Epithelial cell of esophagus (primary cell): ENCODE data around the gene PCDH15.

Experiments
- DNase-seq: peaks from one replicate; pipeline ENCODE4 v3.0.0; 2010; ENCODE audit warnings: low read depth
- H3K4me3 ChIP-seq: 2 replicates; pipeline ENCODE4 v1.5.1; 2011; ENCODE audit warnings: mild to moderate bottlenecking, low read length, control low read depth
- TF ChIP-seq, protein P1 (sequence below): IDR thresholded peaks from 2 replicates; pipeline ENCODE4 v1.5.1; 2011; ENCODE audit warnings: low read depth, mild to moderate bottlenecking, low read length, control low read depth, inconsistent platforms; ENCODE audit not compliant: insufficient read depth; ENCODE audit errors: missing control alignments

The PCDH15 gene

GRCh38 chr10:54318470-54318869, 482.6 kb downstream of the PCDH15 start:
- H3K4me3 ChIP-seq, result no peak overlapping the region
- TF ChIP-seq, protein P1, sequence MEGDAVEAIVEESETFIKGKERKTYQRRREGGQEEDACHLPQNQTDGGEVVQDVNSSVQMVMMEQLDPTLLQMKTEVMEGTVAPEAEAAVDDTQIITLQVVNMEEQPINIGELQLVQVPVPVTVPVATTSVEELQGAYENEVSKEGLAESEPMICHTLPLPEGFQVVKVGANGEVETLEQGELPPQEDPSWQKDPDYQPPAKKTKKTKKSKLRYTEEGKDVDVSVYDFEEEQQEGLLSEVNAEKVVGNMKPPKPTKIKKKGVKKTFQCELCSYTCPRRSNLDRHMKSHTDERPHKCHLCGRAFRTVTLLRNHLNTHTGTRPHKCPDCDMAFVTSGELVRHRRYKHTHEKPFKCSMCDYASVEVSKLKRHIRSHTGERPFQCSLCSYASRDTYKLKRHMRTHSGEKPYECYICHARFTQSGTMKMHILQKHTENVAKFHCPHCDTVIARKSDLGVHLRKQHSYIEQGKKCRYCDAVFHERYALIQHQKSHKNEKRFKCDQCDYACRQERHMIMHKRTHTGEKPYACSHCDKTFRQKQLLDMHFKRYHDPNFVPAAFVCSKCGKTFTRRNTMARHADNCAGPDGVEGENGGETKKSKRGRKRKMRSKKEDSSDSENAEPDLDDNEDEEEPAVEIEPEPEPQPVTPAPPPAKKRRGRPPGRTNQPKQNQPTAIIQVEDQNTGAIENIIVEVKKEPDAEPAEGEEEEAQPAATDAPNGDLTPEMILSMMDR, result no peak
- no peak for DNase-seq

DNA sequence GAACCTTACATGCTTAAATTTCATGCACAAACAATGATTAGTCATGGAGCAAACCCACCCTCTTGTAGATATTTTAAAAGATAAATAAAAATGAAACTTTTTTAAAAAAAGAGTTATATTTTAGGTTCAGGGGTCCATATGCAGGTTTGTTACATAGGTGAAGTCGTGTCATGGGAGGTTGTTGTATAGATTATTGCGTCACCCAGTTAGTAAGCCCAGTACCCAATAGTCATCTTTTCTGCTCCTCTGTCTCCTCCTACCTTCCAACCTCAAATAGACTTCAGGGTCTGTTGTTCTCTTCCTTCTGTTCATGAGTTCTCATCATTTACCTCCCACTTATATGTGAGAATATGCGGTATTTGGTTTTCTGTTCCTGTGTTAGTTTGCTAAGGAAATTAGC, 486.6 kb downstream of the PCDH15 start:
- DNase-seq, result no peak
- TF ChIP-seq, protein P1, result no peak
- H3K4me3 ChIP-seq, result no peak overlapping the region

- peak; percentile 37 for DNase-seq
- H3K4me3 ChIP-seq, result no peak overlapping the region
- TF ChIP-seq, protein P1, result no peak
Measured at GRCh38 chr10:54284526-54285193, 516.4 kb downstream of the PCDH15 start.

GRCh38 chr10:54282012-54282411, 519.0 kb downstream of the PCDH15 start:
- H3K4me3 ChIP-seq, result no peak overlapping the region
- DNase-seq, result no peak
- TF ChIP-seq, protein P1, result no peak

- TF ChIP-seq, protein P1, result no peak
- H3K4me3 ChIP-seq, result no peak overlapping the region
- DNase-seq, result no peak
Measured at GRCh38 chr10:54266395-54266794, 534.6 kb downstream of the PCDH15 start.

DNA sequence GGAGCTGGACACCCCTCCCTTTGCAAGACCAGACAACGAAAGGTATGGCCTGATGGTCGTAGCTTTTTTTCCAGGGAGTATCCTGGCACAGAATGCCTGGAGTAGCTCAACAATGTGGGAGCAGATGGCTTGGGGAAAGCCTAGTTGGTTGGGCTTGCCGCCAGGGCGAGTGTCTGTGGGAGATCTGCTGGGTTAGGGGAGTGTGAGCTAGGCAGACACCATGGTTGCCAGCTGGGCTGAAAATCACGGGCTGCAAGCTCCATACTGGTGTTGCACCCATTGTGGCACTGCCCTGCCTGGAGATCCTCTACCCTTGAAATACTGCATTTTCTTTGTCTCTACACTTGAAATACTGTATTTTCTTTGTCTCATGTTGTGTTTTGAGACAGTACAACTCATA, 538.3 kb downstream of the PCDH15 start:
- TF ChIP-seq, protein P1, result no peak
- DNase-seq, result no peak

DNA sequence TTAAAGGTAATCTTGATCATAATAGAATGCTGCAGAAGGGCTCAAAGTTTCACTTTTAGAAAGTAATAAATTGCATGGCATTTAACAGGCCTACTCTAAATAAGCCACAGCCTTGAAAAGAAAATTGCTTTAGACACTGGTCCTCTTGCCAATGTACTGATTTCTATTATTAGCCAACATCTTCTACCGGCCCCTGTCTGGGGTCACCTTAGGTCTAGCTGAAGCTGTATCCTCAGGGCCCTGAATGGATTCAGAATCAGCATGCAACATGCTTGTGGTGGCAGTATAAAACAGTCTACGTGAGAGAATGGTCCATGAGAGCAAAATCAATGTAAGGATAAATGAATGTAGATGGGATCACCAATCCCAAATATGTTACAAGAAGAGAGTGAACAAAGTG, 541.9 kb downstream of the PCDH15 start:
- no peak for DNase-seq

More for the DNA sequence above, 538.3 kb downstream of the PCDH15 start:
- no peak overlapping the region for H3K4me3 ChIP-seq

More for the DNA sequence above, 541.9 kb downstream of the PCDH15 start:
- H3K4me3 ChIP-seq, result no peak overlapping the region
- TF ChIP-seq, protein P1, result no peak
